Measurements from ENCODE around the gene EPC2.

EPC2 gene

DNA sequence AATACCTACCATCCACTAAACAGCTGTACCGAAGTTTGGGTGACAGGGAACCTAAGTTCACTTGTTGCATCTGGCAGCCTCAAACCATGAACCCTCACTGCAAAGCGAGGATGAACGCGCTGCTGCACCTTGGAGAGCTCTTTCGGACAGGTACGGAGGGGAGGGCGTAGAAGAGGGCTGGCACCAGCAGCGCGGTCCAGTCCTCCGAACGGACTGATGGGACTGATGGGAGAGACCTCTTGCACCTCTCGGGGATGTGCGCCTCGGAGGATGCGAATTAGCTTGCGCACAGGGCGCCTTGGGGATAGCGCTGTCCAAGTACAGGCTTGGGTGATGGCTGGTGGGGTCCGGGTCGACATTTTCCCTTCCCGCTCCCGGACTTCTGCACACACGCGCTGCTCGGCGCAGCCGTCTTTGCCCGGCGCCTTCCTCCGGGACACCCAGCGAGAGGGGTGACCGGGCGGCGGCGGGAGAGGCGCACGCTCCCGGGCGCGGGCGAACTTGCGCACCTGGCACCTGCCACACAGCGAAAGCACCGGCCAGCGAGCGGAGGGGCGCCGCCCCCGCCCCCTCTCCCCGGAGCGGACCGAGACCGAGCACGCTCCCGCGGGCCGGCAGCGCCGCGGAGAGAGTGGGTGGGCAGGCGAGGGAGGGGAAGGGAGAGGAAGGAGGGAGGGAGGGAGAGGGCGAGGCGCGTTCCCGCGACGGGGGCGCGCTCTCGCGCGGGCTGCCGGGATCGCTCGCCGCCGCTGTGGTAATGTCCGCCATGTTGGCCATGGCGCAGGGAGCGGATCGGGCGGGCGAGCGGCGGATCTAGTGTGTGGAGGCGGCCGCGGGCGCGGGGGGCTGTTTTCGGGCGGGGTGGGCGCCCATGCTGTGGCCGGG is at the start of gene EPC2:
TSS of gene EPC2 (plus strand) at position 754 of the 885 bp plus-strand sequence. CDS start 267 bp downstream, outside the sequence.
- DNase-seq = peak in 54 of 56 donors; percentile 57 to 98 (median 88)

DNA sequence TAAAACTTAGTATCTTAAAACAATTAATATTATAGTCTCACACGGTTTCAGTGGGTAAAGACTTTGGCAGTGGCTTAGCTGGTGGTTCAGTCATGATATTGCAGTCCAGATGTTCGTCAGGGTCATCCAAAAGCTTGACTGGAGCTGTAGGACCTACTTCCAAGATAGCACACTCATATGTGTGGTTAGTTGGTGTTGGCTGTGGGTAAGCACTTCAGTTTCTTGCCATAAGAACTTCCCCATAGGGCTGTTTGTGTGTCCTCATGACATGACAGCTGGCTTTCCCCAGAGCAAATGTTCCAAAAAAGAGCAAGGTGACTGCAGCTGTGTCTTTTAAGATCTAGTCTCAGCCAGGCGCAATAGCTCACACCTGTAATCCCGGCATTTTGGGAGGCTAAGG is 48.5 kb upstream of the EPC2 start:
- no peak for DNase-seq

- no peak for DNase-seq
These were observed 45.2 kb upstream of the EPC2 start for GRCh38 chr2:148599109-148599991.

DNA sequence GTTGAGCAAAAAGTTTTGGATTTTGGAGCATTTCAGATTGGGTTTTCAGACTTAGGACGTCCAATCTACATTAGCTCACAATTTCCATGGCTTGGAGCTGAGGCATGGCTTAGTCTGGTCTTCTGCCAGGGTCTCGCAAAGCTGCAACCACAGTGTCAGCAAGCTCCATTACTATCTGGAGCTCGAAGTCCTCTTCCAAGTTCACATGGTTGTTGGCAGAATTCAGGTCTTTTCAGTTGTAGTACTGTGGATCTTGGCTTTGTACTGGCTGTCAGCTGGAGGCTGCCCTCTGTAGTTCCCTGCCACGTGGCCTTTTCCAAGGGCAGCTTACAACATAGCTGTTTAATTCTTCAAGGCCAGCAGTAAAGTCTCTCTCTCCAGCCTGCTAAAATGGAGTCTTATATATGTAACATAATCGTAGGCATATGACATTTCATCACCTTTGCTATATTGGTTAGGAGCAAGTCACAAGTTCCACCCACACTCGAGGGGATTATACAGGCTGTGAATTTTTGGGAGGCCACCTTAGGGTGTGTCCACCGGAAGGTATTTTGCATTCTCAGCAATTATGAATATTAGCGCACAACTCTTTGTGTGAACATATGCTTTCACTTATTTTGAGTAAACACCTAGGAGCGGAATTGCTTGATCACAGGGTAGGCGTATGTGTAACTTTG is 41.5 kb upstream of the EPC2 start:
- no peak for DNase-seq

- DNase-seq = no peak
These were observed 41.0 kb upstream of the EPC2 start for GRCh38 chr2:148603562-148603920.

- no peak for DNase-seq
These were observed 39.6 kb upstream of the EPC2 start for GRCh38 chr2:148604927-148605326.

- no peak for DNase-seq
These were observed 37.0 kb upstream of the EPC2 start for GRCh38 chr2:148607566-148607965.

GRCh38 chr2:148613231-148614013 is 31.1 kb upstream of the EPC2 start:
- DNase-seq = no peak

DNA sequence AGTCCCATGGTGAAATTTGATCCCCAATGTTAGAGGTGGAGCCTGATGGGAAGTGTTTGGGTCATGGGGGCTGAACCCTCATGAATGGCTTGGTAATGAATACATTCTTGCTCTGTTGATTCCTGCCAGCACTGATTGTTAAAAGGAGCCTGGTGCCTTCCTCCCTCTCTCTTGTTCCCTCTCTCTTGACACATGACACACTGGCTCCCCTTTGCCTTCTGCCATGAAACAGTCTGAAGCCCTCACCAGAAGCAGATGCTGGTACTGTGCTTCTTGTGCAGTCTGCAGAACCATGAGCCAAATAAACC is 30.6 kb upstream of the EPC2 start:
- no peak for DNase-seq

DNA sequence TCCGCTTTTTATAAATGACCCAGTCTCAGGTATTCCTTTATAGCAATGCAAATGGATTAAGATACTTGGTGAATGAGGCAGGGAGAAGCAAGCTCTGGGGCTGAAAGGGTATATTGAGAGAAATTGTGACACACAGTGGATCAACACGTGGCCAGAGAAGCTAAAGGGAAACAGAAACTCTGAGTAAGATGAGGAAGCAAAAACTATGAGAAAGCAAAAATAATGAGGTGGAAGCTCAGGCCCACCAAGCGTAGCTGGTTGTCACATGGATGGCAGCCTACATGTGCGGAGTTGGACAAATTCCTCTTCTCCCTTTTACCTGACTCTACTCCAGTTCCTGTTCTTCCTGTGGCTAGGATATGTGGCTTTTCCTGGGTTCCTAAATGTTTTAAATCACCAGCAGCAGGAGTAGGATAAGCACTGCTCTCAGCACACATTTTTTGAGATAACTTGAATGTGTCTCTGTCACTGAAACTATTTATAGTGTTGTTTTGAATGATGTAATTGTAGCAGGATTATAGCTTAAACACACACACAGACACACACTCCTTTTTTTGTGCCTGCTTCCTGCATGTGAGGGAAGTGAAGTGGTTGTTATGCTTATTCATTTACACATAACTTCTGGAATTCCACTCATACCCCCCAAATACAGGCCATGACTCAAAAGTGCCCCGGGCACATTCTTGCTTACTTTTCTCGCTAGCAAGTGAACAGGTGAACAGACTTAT is 30.1 kb upstream of the EPC2 start:
- DNase-seq = peak in 4 of 56 donors; percentile 2 to 10 (median 6)

DNA sequence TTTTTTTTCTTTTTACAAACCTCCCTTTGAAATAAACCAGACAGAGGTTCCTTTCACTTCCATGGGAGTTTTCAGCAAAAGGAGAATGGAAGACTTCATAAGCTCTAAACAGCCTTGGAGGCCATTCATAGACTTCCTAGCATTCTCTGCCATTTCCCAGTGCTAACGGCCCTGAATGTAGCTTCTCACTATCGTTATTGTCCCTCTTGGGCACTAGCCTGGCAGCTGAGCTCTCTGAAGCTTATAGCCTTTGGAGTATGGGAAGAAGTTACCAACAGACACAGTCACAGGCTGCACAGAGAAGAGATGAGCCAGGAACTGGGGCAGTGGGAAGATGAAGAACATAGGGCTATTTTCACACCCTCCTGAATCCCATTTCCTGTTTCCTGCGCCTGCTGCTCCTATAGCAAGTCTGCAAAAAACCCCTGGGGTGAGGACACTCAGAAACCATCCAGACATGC is 29.1 kb upstream of the EPC2 start:
- DNase-seq = peak in 20 of 56 donors; percentile 1 to 50 (median 8)

- no peak for DNase-seq
These were observed 27.9 kb upstream of the EPC2 start for GRCh38 chr2:148616662-148617061.

GRCh38 chr2:148617219-148617618 is 27.3 kb upstream of the EPC2 start:
- no peak for DNase-seq

- no peak for DNase-seq
These were observed 24.9 kb upstream of the EPC2 start for GRCh38 chr2:148619560-148620195.

GRCh38 chr2:148622366-148622765 is 22.2 kb upstream of the EPC2 start:
- DNase-seq = no peak

DNA sequence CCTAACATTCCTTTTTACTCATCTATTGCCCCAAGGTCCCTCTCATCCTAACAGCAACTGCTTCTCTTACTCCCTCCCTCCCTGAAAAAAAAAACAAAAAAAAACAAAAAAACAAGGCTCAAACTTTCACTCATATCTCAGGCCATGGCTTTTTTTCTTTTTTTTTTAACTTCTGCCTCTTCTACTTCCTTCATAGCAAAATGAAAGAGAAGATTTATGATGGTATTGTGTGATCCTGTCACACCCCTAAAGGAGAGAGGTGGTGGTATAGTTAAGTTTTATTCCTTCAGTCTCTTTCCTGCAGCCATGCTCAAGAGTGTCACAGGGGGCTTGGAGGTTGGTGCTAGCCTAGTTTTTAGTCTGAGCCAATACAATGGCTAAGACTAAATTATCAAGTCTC is 21.5 kb upstream of the EPC2 start:
- DNase-seq = no peak

GRCh38 chr2:148627224-148627623 is 17.3 kb upstream of the EPC2 start:
- no peak for DNase-seq

- no peak for DNase-seq
These were observed 9.8 kb upstream of the EPC2 start for GRCh38 chr2:148634749-148635148.

- no peak for DNase-seq
These were observed 6.0 kb upstream of the EPC2 start for GRCh38 chr2:148638543-148638942.

- peak in 17 of 56 donors; percentile 1 to 39 (median 6) for DNase-seq
These were observed 3.8 kb upstream of the EPC2 start for GRCh38 chr2:148640767-148641166.
